Neuron (in vitro differentiated cells): ENCODE measurements around the gene RPL28.
A peak's percentile ranks its signal among the peaks of the same experiment; 100 is the strongest.

ENCODE experiments used
- H2AFZ ChIP-seq: one replicate; pipeline ENCODE4 v1.6.1; 2013; ENCODE audit warnings: low read depth, mild to moderate bottlenecking, inconsistent platforms, low read length, moderate library complexity
- H3K27me3 ChIP-seq: one replicate; pipeline ENCODE4 v1.6.1; 2013; ENCODE audit warnings: low read length; ENCODE audit not compliant: insufficient read depth
- H3K36me3 ChIP-seq: one replicate; pipeline ENCODE4 v1.6.1; 2013; ENCODE audit warnings: low read length; ENCODE audit not compliant: insufficient read depth
- H3K4me1 ChIP-seq: one replicate; pipeline ENCODE4 v1.6.1; 2013; ENCODE audit warnings: low read length; ENCODE audit not compliant: insufficient read depth
- H3K4me3 ChIP-seq: 2 replicates; pipeline ENCODE4 v1.5.1; 2013; ENCODE audit warnings: mild to moderate bottlenecking, low read length, moderate library complexity
- H3K9me3 ChIP-seq: one replicate; pipeline ENCODE4 v1.6.1; 2013; ENCODE audit warnings: low read length

RPL28 gene

GRCh38 chr19:55372316-55373081 is 13.2 kb upstream of the RPL28 start:
- Histone ChIP-seq H2AFZ (no peak overlapping the region), H3K36me3 (no peaks in the 10 kb centered on the region), H3K9me3 (no peaks in the 10 kb centered on the region), H3K27me3 (peaks cover 26% of the 10 kb centered on the region), H3K4me1 (peaks cover 51% of the 10 kb centered on the region), H3K4me3 (no peak overlapping the region)

DNA sequence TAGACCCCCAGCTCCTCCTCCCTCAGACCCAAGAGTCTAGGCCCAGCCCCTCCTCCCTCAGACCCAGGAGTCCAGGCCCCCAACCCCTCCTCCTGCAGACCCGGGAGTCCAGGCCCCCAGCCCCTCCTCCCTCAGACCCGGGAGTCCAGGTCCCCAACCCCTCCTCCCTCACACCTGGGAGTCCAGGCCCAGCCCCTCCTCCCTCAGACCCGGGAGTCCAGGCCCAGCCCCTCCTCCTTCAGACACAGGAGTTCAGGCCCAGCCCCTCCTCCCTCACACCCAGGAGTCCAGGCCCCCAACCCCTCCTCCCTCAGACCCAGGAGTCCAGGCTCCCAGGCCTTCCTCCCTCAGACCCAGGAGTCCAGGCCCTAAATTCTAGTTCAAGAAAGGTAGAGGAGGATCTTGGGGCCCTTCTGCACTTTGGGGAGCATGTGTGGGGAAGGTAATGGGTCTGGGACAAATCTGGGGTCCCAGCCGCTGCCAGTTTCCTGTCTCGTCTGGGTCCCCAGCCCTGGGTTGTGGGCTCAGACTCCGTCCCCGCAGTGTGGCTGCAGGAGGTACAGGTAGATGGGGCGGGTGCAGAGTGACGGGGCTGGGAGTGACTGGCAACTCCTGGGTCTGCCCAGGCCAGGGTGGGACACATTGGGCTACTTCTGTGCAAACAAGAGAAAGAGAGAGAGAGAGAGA is 12.3 kb upstream of the RPL28 start:
- Histone ChIP-seq H2AFZ (no peak overlapping the region), H3K27me3 (peaks cover 24% of the 10 kb centered on the region), H3K4me1 (peaks cover 56% of the 10 kb centered on the region), H3K4me3 (no peak overlapping the region), H3K9me3 (no peaks in the 10 kb centered on the region), H3K36me3 (no peaks in the 10 kb centered on the region)

GRCh38 chr19:55373993-55374757 is 11.6 kb upstream of the RPL28 start:
- H3K9me3 ChIP-seq = no peaks in the 10 kb centered on the region
- peaks cover 56% of the 10 kb centered on the region for H3K4me1 ChIP-seq
- H3K27me3 ChIP-seq = peaks cover 17% of the 10 kb centered on the region
- no peaks in the 10 kb centered on the region for H3K36me3 ChIP-seq
- no peak overlapping the region for H2AFZ ChIP-seq
- no peak overlapping the region for H3K4me3 ChIP-seq

DNA sequence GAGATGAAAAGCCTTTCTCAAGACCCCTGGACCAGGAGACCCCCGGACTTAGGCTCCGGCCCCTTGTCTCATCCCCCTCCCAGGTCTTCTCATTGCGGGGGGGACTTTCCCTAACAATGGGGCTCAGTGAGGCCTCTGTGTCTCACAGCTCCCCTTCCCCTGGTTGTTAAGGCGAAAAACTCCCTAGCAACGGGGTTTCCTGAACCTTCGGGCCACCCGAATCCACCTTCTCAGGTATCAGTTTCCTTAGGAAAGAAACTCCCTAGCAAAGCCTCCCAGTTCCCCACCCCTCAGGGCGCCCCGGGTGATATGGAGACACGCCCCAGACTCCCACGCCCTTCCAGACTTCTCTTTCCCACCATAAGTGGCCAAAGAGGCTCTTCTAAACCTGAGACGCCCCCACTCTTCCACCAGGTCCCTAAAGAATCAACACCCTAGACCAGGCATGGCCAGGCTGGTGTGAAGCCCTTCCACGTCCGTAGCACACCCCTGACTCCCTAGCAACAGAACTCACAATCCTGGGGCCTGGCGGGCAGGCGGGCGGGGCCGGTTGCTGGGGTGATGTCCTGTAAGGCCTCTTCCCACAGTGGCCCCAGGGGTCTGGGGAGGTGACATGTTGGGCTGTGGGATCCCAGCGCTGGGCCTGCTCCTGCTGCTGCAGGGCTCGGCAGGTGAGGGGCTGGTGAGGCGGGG is 9.3 kb upstream of the RPL28 start, which contains the start of gene TMEM190:
Gene TMEM190, plus strand, starts transcription at position 586 of the 693 bp plus-strand sequence. Its CDS starts 28 bp downstream, at position 614.
- Histone ChIP-seq H3K36me3 (no peaks in the 10 kb centered on the region), H3K4me3 (no peak within 1 kb of the TSS), H3K4me1 (peaks cover 45% of the 10 kb centered on the region), H3K27me3 (peaks cover 9% of the 10 kb centered on the region), H2AFZ (no peak within 1 kb of the TSS), H3K9me3 (no peaks in the 10 kb centered on the region)

- peaks cover 39% of the 10 kb centered on the region for H3K4me1 ChIP-seq
- no peaks in the 10 kb centered on the region for H3K36me3 ChIP-seq
- no peaks in the 10 kb centered on the region for H3K9me3 ChIP-seq
- H3K4me3 ChIP-seq = no peak overlapping the region
- H3K27me3 ChIP-seq = peaks cover 9% of the 10 kb centered on the region
- H2AFZ ChIP-seq = no peak overlapping the region
Observed at GRCh38 chr19:55377356-55378131, 8.2 kb upstream of the RPL28 start.

- peaks cover 3% of the 10 kb centered on the region for H3K27me3 ChIP-seq
- no peak overlapping the region for H3K4me3 ChIP-seq
- no peak overlapping the region for H2AFZ ChIP-seq
- H3K9me3 ChIP-seq = no peaks in the 10 kb centered on the region
- no peaks in the 10 kb centered on the region for H3K36me3 ChIP-seq
- peaks cover 23% of the 10 kb centered on the region for H3K4me1 ChIP-seq
Observed at GRCh38 chr19:55379174-55379573, 6.6 kb upstream of the RPL28 start.

- Histone ChIP-seq H3K4me1 (peaks cover 21% of the 10 kb centered on the region), H3K9me3 (no peaks in the 10 kb centered on the region), H3K36me3 (peaks cover 5% of the 10 kb centered on the region), H3K4me3 (no peak overlapping the region), H3K27me3 (peaks cover 3% of the 10 kb centered on the region), H2AFZ (no peak overlapping the region)
Observed at GRCh38 chr19:55382013-55382412, 3.7 kb upstream of the RPL28 start.

DNA sequence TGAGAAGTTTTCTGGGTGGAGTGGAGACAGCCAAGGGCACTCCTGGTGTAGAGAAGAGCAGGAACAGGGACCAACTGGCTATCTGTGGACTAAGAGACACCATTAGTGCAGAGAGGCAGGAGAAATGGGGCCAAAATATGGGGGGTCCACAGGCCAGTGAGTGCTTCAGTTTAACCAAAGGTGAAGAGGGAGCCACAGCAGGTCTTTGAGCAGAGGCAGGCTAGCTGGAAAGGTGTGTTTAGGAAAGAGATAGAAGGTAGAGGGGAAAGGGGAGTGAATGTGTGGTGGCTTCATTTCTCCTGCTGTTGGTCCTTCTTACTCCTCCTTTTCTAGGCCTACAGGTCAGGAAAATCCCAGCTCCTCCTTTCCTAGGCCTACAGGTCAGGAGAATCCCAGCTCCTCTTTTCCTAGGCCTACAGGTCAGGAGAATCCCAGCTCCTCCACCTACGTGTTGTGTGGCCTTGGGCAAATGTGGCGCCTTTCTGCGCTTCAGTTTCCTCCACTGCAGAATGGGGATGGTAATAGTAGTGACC is 3.1 kb upstream of the RPL28 start:
- Histone ChIP-seq H3K4me3 (no peak overlapping the region), H3K27me3 (peaks cover under 1% of the 10 kb centered on the region), H3K4me1 (peaks cover 23% of the 10 kb centered on the region), H3K36me3 (peaks cover 11% of the 10 kb centered on the region), H3K9me3 (no peaks in the 10 kb centered on the region), H2AFZ (no peak overlapping the region)

DNA sequence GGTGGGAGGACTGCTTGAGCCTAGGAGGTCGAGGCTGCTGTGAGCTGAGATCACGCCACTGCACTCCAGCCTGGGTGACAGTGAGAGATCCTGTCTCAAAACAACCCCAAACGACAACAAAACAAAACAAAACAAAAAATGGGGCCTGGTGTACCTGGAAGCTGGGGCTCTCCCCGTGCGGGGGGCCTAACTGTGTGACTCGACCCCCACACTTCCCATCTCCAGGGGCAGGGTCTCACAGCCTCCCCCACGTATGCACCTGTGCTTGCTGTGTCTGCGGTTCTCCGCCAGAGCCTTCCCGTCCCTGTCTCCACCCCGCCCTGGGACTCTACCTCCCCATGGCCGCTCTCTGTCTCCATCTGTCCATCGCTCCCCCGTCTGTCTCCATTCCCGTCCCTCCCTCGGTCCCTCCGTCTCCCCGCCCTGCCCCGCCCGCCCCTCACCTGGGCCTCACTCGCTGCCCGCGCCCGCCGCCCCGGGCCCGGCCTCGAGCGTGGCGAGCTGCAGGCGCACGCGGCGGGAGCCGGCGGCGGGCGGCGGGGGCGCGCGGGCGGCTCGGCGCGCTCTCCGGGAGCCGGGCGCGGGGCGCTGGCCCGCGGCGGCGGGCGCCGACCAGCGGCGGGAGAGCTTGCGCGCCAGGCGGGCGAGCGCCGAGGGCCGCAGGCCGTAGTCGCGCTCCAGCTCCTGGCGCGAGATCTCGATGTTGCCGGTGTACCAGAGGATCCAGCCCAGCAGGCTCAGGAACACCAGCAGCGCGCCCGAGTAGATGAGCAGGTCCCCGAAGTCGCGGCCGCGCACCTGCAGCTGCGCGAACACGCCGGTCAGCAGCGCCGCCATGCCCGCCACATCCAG is 2.2 kb upstream of the RPL28 start:
- Histone ChIP-seq H3K27me3 (no peaks in the 10 kb centered on the region), H3K4me1 (peaks cover 28% of the 10 kb centered on the region), H3K4me3 (no peak overlapping the region), H2AFZ (no peak overlapping the region), H3K36me3 (peaks cover 20% of the 10 kb centered on the region), H3K9me3 (no peaks in the 10 kb centered on the region)

DNA sequence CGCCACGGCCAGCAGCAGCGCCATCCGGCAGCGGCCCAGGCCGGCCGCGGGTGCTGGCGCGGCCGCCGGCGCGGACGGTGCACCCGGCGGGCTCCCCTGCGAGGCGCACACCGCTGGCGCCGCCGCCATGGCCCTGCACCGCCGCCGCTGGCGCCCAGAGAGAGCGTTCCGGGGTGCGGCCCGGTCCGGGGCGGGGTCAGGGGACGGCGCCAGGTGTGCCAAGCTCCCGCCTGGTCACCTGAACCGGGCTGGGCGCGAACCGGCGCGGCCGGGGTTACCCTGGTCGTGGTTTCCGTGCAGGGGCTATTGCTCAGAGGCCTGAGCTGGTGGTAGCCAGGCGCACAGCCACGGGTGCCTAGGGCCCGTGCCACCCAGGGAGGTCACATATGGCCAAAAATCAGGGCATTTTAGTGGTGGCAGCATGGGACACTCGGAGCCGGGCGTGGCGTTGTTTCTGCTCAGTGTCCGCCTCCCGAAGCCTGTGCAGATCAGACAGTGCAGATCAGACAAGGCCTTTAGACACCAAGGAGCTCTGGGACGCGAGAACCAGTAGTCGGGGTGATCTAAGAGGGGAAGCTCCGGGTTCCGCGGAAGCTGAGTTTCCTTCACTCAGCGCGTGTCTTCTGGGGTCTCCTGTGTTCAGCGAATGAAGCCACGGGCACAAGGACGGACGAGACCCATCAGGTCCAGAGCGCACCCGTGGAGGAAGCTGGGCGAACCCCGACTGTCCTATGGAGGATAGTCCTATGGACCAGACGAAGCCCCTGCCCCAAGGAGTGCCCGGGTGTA is 1.4 kb upstream of the RPL28 start, which contains the start of gene TMEM238:
Gene TMEM238, minus strand, starts transcription at position 162 of the 789 bp plus-strand sequence. Its CDS starts 33 bp downstream, at position 129.
- Histone ChIP-seq H3K36me3 (peaks cover 28% of the 10 kb centered on the region), H3K27me3 (no peaks in the 10 kb centered on the region), H3K9me3 (no peaks in the 10 kb centered on the region), H2AFZ (peak within 1 kb of the TSS; percentile 16), H3K4me1 (peaks cover 29% of the 10 kb centered on the region), H3K4me3 (peak within 1 kb of the TSS; percentile 76)
